ENCODE results near the gene GNG4. TPM values are rescaled to one million over a fixed set of nuclear protein-coding genes. Genes with fewer than 3 reads are reported as not detected.

The GNG4 gene
- total RNA-seq, 1 experiment from 2014 or later, result 34.4 TPM

DNA sequence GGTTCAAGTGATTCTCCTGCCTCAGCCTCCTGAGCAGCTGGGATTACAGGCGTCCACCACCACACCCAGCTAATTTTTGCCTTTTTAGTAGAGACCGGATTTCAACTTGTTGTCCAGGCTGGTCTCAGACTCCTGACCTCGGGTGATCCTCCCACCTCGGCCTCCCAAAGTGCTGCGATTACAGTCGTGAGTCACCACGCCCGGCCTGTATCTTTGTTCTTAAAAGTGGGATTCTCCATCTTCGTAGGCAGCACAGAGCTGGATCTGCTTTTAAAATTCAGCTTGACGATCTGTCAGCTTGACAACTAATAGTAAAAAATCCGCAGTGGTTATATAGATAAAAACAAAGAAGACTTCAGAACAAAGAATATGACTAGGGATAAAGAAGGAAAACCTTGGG is 2.8 kb upstream of the GNG4 start:
- Histone ChIP-seq H3K4me2 (ENCODE audit: insufficient read depth, insufficient read length, low read length) (no peak overlapping the region), H3K79me1 (ENCODE audit: insufficient read depth, low read depth, low read length, poor library complexity, severe bottlenecking) (no peaks in the 10 kb centered on the region), H3K23me2 (ENCODE audit: insufficient read length, low read depth, low read length, poor library complexity, severe bottlenecking) (peaks cover 20% of the 10 kb centered on the region), H2BK12ac (ENCODE audit: insufficient read length, low read depth, low read length) (no peak overlapping the region), H2BK20ac (ENCODE audit: low read depth, low read length, poor library complexity, severe bottlenecking) (no peak overlapping the region), H4K91ac (ENCODE audit: insufficient read length, low read depth, low read length) (no peak overlapping the region), H4K8ac (replicated peaks; ENCODE audit: insufficient read length, low read depth, low read length) (no peak overlapping the region), H3K14ac (ENCODE audit: insufficient read depth, low read length) (no peak overlapping the region), H3K23ac (ENCODE audit: insufficient read length, low read depth, low read length) (no peak overlapping the region), H2AFZ (ENCODE audit: low read length) (no peak overlapping the region), H3K9ac (ENCODE audit: extremely low read depth, insufficient read length, low read length) (no peak overlapping the region), H2AK5ac (ENCODE audit: insufficient read length, low read length) (no peak overlapping the region), H2BK5ac (ENCODE audit: insufficient read length, low read length) (no peak overlapping the region), H3K56ac (ENCODE audit: insufficient read length, low read depth, low read length) (no peak overlapping the region), H2BK15ac (ENCODE audit: low read depth, low read length) (no peak overlapping the region), H4K20me1 (ENCODE audit: control insufficient read depth, insufficient read depth, insufficient read length) (no peaks in the 10 kb centered on the region), H3T11ph (ENCODE audit: low read length) (no peak overlapping the region), H3K27me3 (ENCODE audit: insufficient read depth, low read length) (no peaks in the 10 kb centered on the region), H2BK120ac (ENCODE audit: low read depth, low read length, poor library complexity, severe bottlenecking) (no peak overlapping the region), H3K18ac (ENCODE audit: insufficient read length, low read depth, low read length) (no peak overlapping the region), H3K9me3 (ENCODE audit: control insufficient read depth, low read depth, low read length) (no peaks in the 10 kb centered on the region), H3K4ac (ENCODE audit: low read depth, low read length) (no peak overlapping the region), H3K27ac (ENCODE audit: insufficient read length, low read depth, low read length) (no peak overlapping the region), H3K79me2 (ENCODE audit: insufficient read depth, low read length) (peaks cover 1% of the 10 kb centered on the region; the same call in 1 of the 2 replicates), H4K5ac (ENCODE audit: insufficient read length, low read depth, low read length) (no peak overlapping the region), H3K4me1 (ENCODE audit: insufficient read depth, low read length) (peaks cover 1% of the 10 kb centered on the region; the same call in 1 of the 2 replicates)
- no peaks in the 10 kb centered on the region; a peak in 1 of 5 replicates for H3K9me3 Mint-ChIP-seq
- no peak for DNase-seq
- H3K4me1 Mint-ChIP-seq, result peaks cover 27 to 29% of the 10 kb centered on the region in 2 experiments
- H3K4me3 Mint-ChIP-seq, result no peak overlapping the region
- peaks cover 30% of the 10 kb centered on the region for H3K27me3 Mint-ChIP-seq (ENCODE audit: low read depth)
- no peak overlapping the region for H3K27ac Mint-ChIP-seq
- peaks cover 0 to 2% (median 0%) of the 10 kb centered on the region in 3 experiments; a peak in 2 of 7 replicates for H3K36me3 Mint-ChIP-seq (ENCODE audit: insufficient read depth in 1 of 3, low read depth in 3 of 3)
- TF ChIP-seq, protein P1, sequence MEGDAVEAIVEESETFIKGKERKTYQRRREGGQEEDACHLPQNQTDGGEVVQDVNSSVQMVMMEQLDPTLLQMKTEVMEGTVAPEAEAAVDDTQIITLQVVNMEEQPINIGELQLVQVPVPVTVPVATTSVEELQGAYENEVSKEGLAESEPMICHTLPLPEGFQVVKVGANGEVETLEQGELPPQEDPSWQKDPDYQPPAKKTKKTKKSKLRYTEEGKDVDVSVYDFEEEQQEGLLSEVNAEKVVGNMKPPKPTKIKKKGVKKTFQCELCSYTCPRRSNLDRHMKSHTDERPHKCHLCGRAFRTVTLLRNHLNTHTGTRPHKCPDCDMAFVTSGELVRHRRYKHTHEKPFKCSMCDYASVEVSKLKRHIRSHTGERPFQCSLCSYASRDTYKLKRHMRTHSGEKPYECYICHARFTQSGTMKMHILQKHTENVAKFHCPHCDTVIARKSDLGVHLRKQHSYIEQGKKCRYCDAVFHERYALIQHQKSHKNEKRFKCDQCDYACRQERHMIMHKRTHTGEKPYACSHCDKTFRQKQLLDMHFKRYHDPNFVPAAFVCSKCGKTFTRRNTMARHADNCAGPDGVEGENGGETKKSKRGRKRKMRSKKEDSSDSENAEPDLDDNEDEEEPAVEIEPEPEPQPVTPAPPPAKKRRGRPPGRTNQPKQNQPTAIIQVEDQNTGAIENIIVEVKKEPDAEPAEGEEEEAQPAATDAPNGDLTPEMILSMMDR (conservative IDR thresholded peaks at IDR 0.05), result no peak
- no CpG with 5 or more reads among the region's 11 CpGs for WGBS (ENCODE audit: extremely low coverage, insufficient read length, low lambda C conversion rate)
